ENCODE measurements around the gene ALKAL2. TPM values are rescaled to one million over a fixed set of nuclear protein-coding genes. Genes with fewer than 3 reads are reported as not detected.

ALKAL2 gene
- total and polyA plus RNA-seq, 2 of the 13 experiments (the other 11 are each of a cell fraction or from before 2014, with no cell fraction given) = 0.22 to 1.7 TPM

DNA sequence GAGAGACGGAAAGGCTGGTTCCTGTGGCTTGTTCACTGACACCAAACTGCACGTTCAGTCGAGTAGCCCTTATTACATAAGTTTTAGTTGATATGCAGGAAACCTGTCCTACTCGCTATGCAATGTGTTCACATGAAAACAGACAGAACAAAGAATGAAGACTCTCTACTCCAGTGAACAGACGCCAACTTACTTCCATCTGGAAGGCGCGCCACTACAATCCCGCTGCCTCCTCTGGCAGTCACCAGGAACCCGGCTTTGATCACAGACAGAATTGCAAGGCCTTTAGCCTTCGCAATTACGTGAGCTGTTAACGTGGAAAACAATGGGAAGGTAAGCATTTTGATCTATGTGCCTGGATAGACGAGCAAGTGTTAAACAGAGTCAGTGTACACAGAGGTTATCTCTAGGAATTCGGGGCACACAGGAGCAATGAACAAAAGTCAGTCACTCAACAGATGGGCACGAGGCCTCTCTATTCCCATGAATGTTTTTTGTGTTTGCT, 38.3 kb downstream of the ALKAL2 start (continued):
- TF ChIP-seq SKIL (CRISPR knock-in tag; IDR thresholded peaks at IDR 0.05; ENCODE audit: borderline replicate concordance) (peak; percentile 93), ZNF282 (IDR thresholded peaks at IDR 0.05; ENCODE audit: partially characterized antibody) (no peak), ZHX1 (CRISPR knock-in tag; IDR thresholded peaks at IDR 0.05; ENCODE audit: low read depth) (peak; percentile 76), ZFP36L2 (CRISPR knock-in tag; IDR thresholded peaks at IDR 0.05) (no peak), PITX1 (CRISPR knock-in tag; IDR thresholded peaks at IDR 0.05) (peak; percentile 97), MAX (IDR thresholded peaks at IDR 0.05) (peak; percentile 90), PHB2 (IDR thresholded peaks at IDR 0.05; ENCODE audit: partially characterized antibody) (no peak), MYPOP (CRISPR knock-in tag; IDR thresholded peaks at IDR 0.05) (peak; percentile 78; the same call in 1 of the 2 replicates), YEATS4 (CRISPR knock-in tag; IDR thresholded peaks at IDR 0.05; ENCODE audit: borderline replicate concordance) (peak; percentile 64; the same call in 1 of the 2 replicates), ZNF710 (CRISPR knock-in tag; IDR thresholded peaks at IDR 0.05; ENCODE audit: borderline replicate concordance) (peak; percentile 96), ZNF790 (CRISPR knock-in tag; IDR thresholded peaks at IDR 0.05; ENCODE audit: borderline replicate concordance) (peak; percentile 54; the same call in 1 of the 2 replicates), ZNF883 (CRISPR knock-in tag; IDR thresholded peaks at IDR 0.05; ENCODE audit: not compliant biosample characterization) (no peak)
- TF ChIP-seq, protein P1, sequence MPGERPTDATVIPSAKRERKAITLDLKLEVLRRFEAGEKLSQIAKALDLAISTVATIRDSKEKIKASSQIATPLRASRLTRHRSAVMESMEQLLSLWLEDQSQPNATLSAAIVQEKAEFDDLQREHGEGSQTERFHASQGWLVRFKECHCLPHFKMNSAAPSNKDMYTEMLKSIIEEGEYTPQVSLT (CRISPR knock-in tag; IDR thresholded peaks at IDR 0.05; ENCODE audit: borderline replicate concordance, low read depth) = no peak
- TF ChIP-seq, protein P2, sequence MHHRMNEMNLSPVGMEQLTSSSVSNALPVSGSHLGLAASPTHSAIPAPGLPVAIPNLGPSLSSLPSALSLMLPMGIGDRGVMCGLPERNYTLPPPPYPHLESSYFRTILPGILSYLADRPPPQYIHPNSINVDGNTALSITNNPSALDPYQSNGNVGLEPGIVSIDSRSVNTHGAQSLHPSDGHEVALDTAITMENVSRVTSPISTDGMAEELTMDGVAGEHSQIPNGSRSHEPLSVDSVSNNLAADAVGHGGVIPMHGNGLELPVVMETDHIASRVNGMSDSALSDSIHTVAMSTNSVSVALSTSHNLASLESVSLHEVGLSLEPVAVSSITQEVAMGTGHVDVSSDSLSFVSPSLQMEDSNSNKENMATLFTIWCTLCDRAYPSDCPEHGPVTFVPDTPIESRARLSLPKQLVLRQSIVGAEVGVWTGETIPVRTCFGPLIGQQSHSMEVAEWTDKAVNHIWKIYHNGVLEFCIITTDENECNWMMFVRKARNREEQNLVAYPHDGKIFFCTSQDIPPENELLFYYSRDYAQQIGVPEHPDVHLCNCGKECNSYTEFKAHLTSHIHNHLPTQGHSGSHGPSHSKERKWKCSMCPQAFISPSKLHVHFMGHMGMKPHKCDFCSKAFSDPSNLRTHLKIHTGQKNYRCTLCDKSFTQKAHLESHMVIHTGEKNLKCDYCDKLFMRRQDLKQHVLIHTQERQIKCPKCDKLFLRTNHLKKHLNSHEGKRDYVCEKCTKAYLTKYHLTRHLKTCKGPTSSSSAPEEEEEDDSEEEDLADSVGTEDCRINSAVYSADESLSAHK (CRISPR knock-in tag; IDR thresholded peaks at IDR 0.05; ENCODE audit: borderline replicate concordance) = no peak
- TF ChIP-seq, protein P3, sequence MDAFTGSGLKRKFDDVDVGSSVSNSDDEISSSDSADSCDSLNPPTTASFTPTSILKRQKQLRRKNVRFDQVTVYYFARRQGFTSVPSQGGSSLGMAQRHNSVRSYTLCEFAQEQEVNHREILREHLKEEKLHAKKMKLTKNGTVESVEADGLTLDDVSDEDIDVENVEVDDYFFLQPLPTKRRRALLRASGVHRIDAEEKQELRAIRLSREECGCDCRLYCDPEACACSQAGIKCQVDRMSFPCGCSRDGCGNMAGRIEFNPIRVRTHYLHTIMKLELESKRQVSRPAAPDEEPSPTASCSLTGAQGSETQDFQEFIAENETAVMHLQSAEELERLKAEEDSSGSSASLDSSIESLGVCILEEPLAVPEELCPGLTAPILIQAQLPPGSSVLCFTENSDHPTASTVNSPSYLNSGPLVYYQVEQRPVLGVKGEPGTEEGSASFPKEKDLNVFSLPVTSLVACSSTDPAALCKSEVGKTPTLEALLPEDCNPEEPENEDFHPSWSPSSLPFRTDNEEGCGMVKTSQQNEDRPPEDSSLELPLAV (CRISPR knock-in tag; conservative IDR thresholded peaks at IDR 0.05; ENCODE audit: low read depth) = no peak

All from HepG2 (cell line).